Measurements from ENCODE around the gene CPAMD8.

The CPAMD8 gene

GRCh38 chr19:16867211-16867610, 159.4 kb downstream of the CPAMD8 start:
- TF ChIP-seq CTCF (conservative IDR thresholded peaks at IDR 0.05; ENCODE audit: low read length) = no peak
- H3K4me3 ChIP-seq (ENCODE audit: low read length) = no peak overlapping the region
- no peak for DNase-seq (ENCODE audit: low read depth)

- no peak overlapping the region for H3K4me3 ChIP-seq (ENCODE audit: low read length)
- DNase-seq (ENCODE audit: low read depth) = no peak
- TF ChIP-seq CTCF (conservative IDR thresholded peaks at IDR 0.05; ENCODE audit: low read length) = no peak
Measured at GRCh38 chr19:16862826-16863415, 163.7 kb downstream of the CPAMD8 start.

- no peak for TF ChIP-seq CTCF (conservative IDR thresholded peaks at IDR 0.05; ENCODE audit: low read length)
- DNase-seq (ENCODE audit: low read depth) = no peak
- H3K4me3 ChIP-seq (ENCODE audit: low read length) = no peak overlapping the region
Measured at GRCh38 chr19:16861834-16862233, 164.8 kb downstream of the CPAMD8 start.

- no peak for DNase-seq (ENCODE audit: low read depth)
- TF ChIP-seq CTCF (conservative IDR thresholded peaks at IDR 0.05; ENCODE audit: low read length) = no peak
- no peak overlapping the region for H3K4me3 ChIP-seq (ENCODE audit: low read length)
Measured at GRCh38 chr19:16861011-16861410, 165.6 kb downstream of the CPAMD8 start.

- H3K4me3 ChIP-seq (ENCODE audit: low read length) = no peak overlapping the region
- TF ChIP-seq CTCF (conservative IDR thresholded peaks at IDR 0.05; ENCODE audit: low read length) = no peak
- peak; percentile 38 for DNase-seq (ENCODE audit: low read depth)
Measured at GRCh38 chr19:16860118-16860517, 166.5 kb downstream of the CPAMD8 start.

- H3K4me3 ChIP-seq (ENCODE audit: low read length) = no peak overlapping the region
- no peak for DNase-seq (ENCODE audit: low read depth)
- TF ChIP-seq CTCF (conservative IDR thresholded peaks at IDR 0.05; ENCODE audit: low read length) = no peak
Measured at GRCh38 chr19:16859626-16860025, 167.0 kb downstream of the CPAMD8 start.

- no peak for DNase-seq (ENCODE audit: low read depth)
- TF ChIP-seq CTCF (conservative IDR thresholded peaks at IDR 0.05; ENCODE audit: low read length) = no peak
- H3K4me3 ChIP-seq (ENCODE audit: low read length) = no peak overlapping the region
Measured at GRCh38 chr19:16856091-16856490, 170.5 kb downstream of the CPAMD8 start.
